ENCODE results near the gene FOXK2. TPM values are rescaled to one million over a fixed set of nuclear protein-coding genes. Genes with fewer than 3 reads are reported as not detected.

Gene FOXK2
- total RNA-seq, 2 experiments from 2014 or later = 59.4 to 67.2 TPM

GRCh38 chr17:82593590-82594087, 74.1 kb downstream of the FOXK2 start:
- Mint-ChIP-seq H3K27ac (peak overlapping the region; percentile 64), H3K4me3 (peak overlapping the region; percentile 78), H3K36me3 (peaks cover 16% of the 10 kb centered on the region), H3K27me3 (no peaks in the 10 kb centered on the region), H3K9me3 (no peaks in the 10 kb centered on the region), H3K4me1 (peaks cover 30% of the 10 kb centered on the region)
- no peak for DNase-seq

GRCh38 chr17:82594571-82594970, 75.0 kb downstream of the FOXK2 start:
- H3K4me3 Mint-ChIP-seq = peak overlapping the region; percentile 18
- peak overlapping the region; percentile 42 for H3K27ac Mint-ChIP-seq
- no peaks in the 10 kb centered on the region for H3K9me3 Mint-ChIP-seq
- H3K36me3 Mint-ChIP-seq = peaks cover 16% of the 10 kb centered on the region
- peaks cover 28% of the 10 kb centered on the region for H3K4me1 Mint-ChIP-seq
- DNase-seq = no peak
- no peaks in the 10 kb centered on the region for H3K27me3 Mint-ChIP-seq

GRCh38 chr17:82595893-82596292, 76.4 kb downstream of the FOXK2 start:
- no peak overlapping the region for H3K4me3 Mint-ChIP-seq
- H3K36me3 Mint-ChIP-seq = peaks cover 16% of the 10 kb centered on the region
- no peaks in the 10 kb centered on the region for H3K9me3 Mint-ChIP-seq
- H3K27me3 Mint-ChIP-seq = no peaks in the 10 kb centered on the region
- peaks cover 25% of the 10 kb centered on the region for H3K4me1 Mint-ChIP-seq
- no peak for DNase-seq
- no peak overlapping the region for H3K27ac Mint-ChIP-seq

GRCh38 chr17:82596296-82596695, 76.8 kb downstream of the FOXK2 start:
- Mint-ChIP-seq H3K4me3 (no peak overlapping the region), H3K27ac (peak overlapping the region; percentile 9), H3K4me1 (peaks cover 25% of the 10 kb centered on the region), H3K27me3 (no peaks in the 10 kb centered on the region), H3K9me3 (no peaks in the 10 kb centered on the region), H3K36me3 (peaks cover 16% of the 10 kb centered on the region)
- no peak for DNase-seq

- H3K4me1 Mint-ChIP-seq = peaks cover 20% of the 10 kb centered on the region
- no peaks in the 10 kb centered on the region for H3K9me3 Mint-ChIP-seq
- H3K27me3 Mint-ChIP-seq = no peaks in the 10 kb centered on the region
- peak overlapping the region; percentile 9 for H3K27ac Mint-ChIP-seq
- no peak for DNase-seq
- H3K4me3 Mint-ChIP-seq = no peak overlapping the region
- H3K36me3 Mint-ChIP-seq = peaks cover 16% of the 10 kb centered on the region
Measured at GRCh38 chr17:82596837-82597672, 77.5 kb downstream of the FOXK2 start.

GRCh38 chr17:82598256-82599119, 79.0 kb downstream of the FOXK2 start:
- H3K4me1 Mint-ChIP-seq = peaks cover 8% of the 10 kb centered on the region
- no peaks in the 10 kb centered on the region for H3K9me3 Mint-ChIP-seq
- no peaks in the 10 kb centered on the region for H3K27me3 Mint-ChIP-seq
- no peak overlapping the region for H3K27ac Mint-ChIP-seq
- H3K36me3 Mint-ChIP-seq = peaks cover 17% of the 10 kb centered on the region
- no peak overlapping the region for H3K4me3 Mint-ChIP-seq
- no peak for DNase-seq

- Mint-ChIP-seq H3K36me3 (peaks cover 15% of the 10 kb centered on the region), H3K4me1 (peaks cover 6% of the 10 kb centered on the region), H3K27me3 (no peaks in the 10 kb centered on the region), H3K27ac (no peak overlapping the region), H3K4me3 (no peak overlapping the region), H3K9me3 (no peaks in the 10 kb centered on the region)
- DNase-seq = no peak
Measured at GRCh38 chr17:82599674-82600661, 80.4 kb downstream of the FOXK2 start.

- Mint-ChIP-seq H3K36me3 (peaks cover 18% of the 10 kb centered on the region), H3K27ac (peak overlapping the region; percentile 20)
Measured at GRCh38 chr17:82600731-82601446, 81.4 kb downstream of the FOXK2 start.

GRCh38 chr17:82601447-82602000, 82.0 kb downstream of the FOXK2 start:
- Mint-ChIP-seq H3K36me3 (peaks cover 21% of the 10 kb centered on the region), H3K4me3 (no peak overlapping the region), H3K9me3 (no peaks in the 10 kb centered on the region), H3K27ac (peak overlapping the region; percentile 20), H3K4me1 (peaks cover 6% of the 10 kb centered on the region), H3K27me3 (no peaks in the 10 kb centered on the region)
- DNase-seq = no peak

More at GRCh38 chr17:82600731-82601446, 81.4 kb downstream of the FOXK2 start:
- no peak overlapping the region for H3K4me3 Mint-ChIP-seq
- no peak for DNase-seq
- no peaks in the 10 kb centered on the region for H3K27me3 Mint-ChIP-seq
- peaks cover 6% of the 10 kb centered on the region for H3K4me1 Mint-ChIP-seq
- no peaks in the 10 kb centered on the region for H3K9me3 Mint-ChIP-seq

- H3K4me3 Mint-ChIP-seq = no peak overlapping the region
- DNase-seq = no peak
- peaks cover 6% of the 10 kb centered on the region for H3K4me1 Mint-ChIP-seq
- no peak overlapping the region for H3K27ac Mint-ChIP-seq
- H3K36me3 Mint-ChIP-seq = peaks cover 20% of the 10 kb centered on the region
- no peaks in the 10 kb centered on the region for H3K9me3 Mint-ChIP-seq
- no peaks in the 10 kb centered on the region for H3K27me3 Mint-ChIP-seq
Measured at GRCh38 chr17:82602487-82602886, 83.0 kb downstream of the FOXK2 start.

- H3K27me3 Mint-ChIP-seq = no peaks in the 10 kb centered on the region
- no peak for DNase-seq
- peaks cover 6% of the 10 kb centered on the region for H3K4me1 Mint-ChIP-seq
- no peaks in the 10 kb centered on the region for H3K9me3 Mint-ChIP-seq
- no peak overlapping the region for H3K4me3 Mint-ChIP-seq
- H3K27ac Mint-ChIP-seq = peak overlapping the region; percentile 45
- peaks cover 19% of the 10 kb centered on the region for H3K36me3 Mint-ChIP-seq
Measured at GRCh38 chr17:82602986-82603710, 83.6 kb downstream of the FOXK2 start.

- peak overlapping the region; percentile 28 for H3K27ac Mint-ChIP-seq
- DNase-seq = no peak
- no peaks in the 10 kb centered on the region for H3K9me3 Mint-ChIP-seq
- H3K4me1 Mint-ChIP-seq = peaks cover 6% of the 10 kb centered on the region
- H3K4me3 Mint-ChIP-seq = no peak overlapping the region
- peaks cover 20% of the 10 kb centered on the region for H3K36me3 Mint-ChIP-seq
- no peaks in the 10 kb centered on the region for H3K27me3 Mint-ChIP-seq
Measured at GRCh38 chr17:82603981-82604448, 84.5 kb downstream of the FOXK2 start.

GRCh38 chr17:82604532-82604931, 85.0 kb downstream of the FOXK2 start:
- no peaks in the 10 kb centered on the region for H3K9me3 Mint-ChIP-seq
- no peak overlapping the region for H3K4me3 Mint-ChIP-seq
- no peak for DNase-seq
- peaks cover 6% of the 10 kb centered on the region for H3K4me1 Mint-ChIP-seq
- no peaks in the 10 kb centered on the region for H3K27me3 Mint-ChIP-seq
- H3K27ac Mint-ChIP-seq = no peak overlapping the region
- H3K36me3 Mint-ChIP-seq = peaks cover 20% of the 10 kb centered on the region
